ENCODE measurements around the gene HAUS3. TPM values are rescaled to one million over a fixed set of nuclear protein-coding genes. Genes with fewer than 3 reads are reported as not detected.

Gene HAUS3
- total RNA-seq, 1 experiment from 2014 or later: 17.3 TPM

- no peaks in the 10 kb centered on the region for H3K36me3 ChIP-seq (ENCODE audit: control insufficient read depth in 1 of 2, insufficient read depth in 2 of 2, low read length in 2 of 2)
- H3K79me2 ChIP-seq (ENCODE audit: insufficient read depth, low read length): no peaks in the 10 kb centered on the region
- no peak overlapping the region for H3K27ac ChIP-seq (ENCODE audit: low read depth, low read length)
- DNase-seq (ENCODE audit: low read depth, low spot score) (peak; percentile 52), ATAC-seq (peak; percentile 99)
- H3K9ac ChIP-seq (ENCODE audit: low read length): no peak overlapping the region
- H3K27me3 ChIP-seq (ENCODE audit: insufficient read depth, low read length): no peaks in the 10 kb centered on the region
- POLR2A ChIA-PET: no interaction called here
- RAD21 ChIA-PET (ENCODE audit: low non-redundant PET in 1 of 2, low total read pairs in 2 of 2, uncharacterized antibody in 2 of 2, unreplicated experiment in 2 of 2): no interaction called here
- H3K9me3 ChIP-seq (ENCODE audit: control insufficient read depth in 1 of 2, insufficient read depth in 1 of 2, low read depth in 1 of 2, low read length in 2 of 2): no peaks in the 10 kb centered on the region
- BruUV-seq (replicated peaks): no TSS peak
- CTCF ChIA-PET: no interaction called here
- H2AFZ ChIP-seq (ENCODE audit: low read depth, low read length, poor library complexity, severe bottlenecking): no peak overlapping the region
- H3K9me2 ChIP-seq (ENCODE audit: insufficient read depth): no peaks in the 10 kb centered on the region
- intact Hi-C loops (cut with micrococcal nuclease): loop anchor here (1.0 to 2.0 kb wide), 3 partner anchors 177 to 439 kb away; no protein-coding TSS in a partner anchor
- TF ChIP-seq CTCF (IDR thresholded peaks at IDR 0.05 in 2 of 3, conservative IDR thresholded peaks at IDR 0.05 in 1 of 3; ENCODE audit: borderline replicate concordance in 1 of 3, insufficient read depth in 1 of 3, low read depth in 2 of 3, low read length in 2 of 3): peak; percentile 73 to 89 (median 83)
- peak; percentile 95 for TF ChIP-seq RAD21 (IDR thresholded peaks at IDR 0.05; ENCODE audit: low read depth)
- no peak for TF ChIP-seq JUND (IDR thresholded peaks at IDR 0.05)
- no peak overlapping the region for H3K4me3 ChIP-seq (replicated peaks in 1 of 2; ENCODE audit: low read depth in 1 of 2, low read length in 2 of 2)
- no peaks in the 10 kb centered on the region for H4K20me1 ChIP-seq (ENCODE audit: insufficient read depth)
- no peaks in the 10 kb centered on the region for H3K4me1 ChIP-seq (ENCODE audit: control insufficient read depth in 1 of 2, insufficient read depth in 2 of 2, low read length in 2 of 2)
- no peak overlapping the region for H3K4me2 ChIP-seq (ENCODE audit: low read length)
These were observed 55.6 kb downstream of the HAUS3 start for GRCh38 chr4:2186133-2186864.

GRCh38 chr4:2183394-2183793, 58.5 kb downstream of the HAUS3 start:
- TF ChIP-seq EZH2phosphoT487 (IDR thresholded peaks at IDR 0.05; ENCODE audit: borderline replicate concordance) (no peak), SP1 (IDR thresholded peaks at IDR 0.05; ENCODE audit: low read depth) (no peak), POLR2AphosphoS5 (IDR thresholded peaks at IDR 0.05; ENCODE audit: low read depth, low read length) (no peak), SRF (IDR thresholded peaks at IDR 0.05; ENCODE audit: low read depth) (no peak), EGR1 (IDR thresholded peaks at IDR 0.05; ENCODE audit: low read depth) (no peak), MAX (IDR thresholded peaks at IDR 0.05) (no peak), ZBTB33 (IDR thresholded peaks at IDR 0.05; ENCODE audit: extremely low read depth, insufficient replicate concordance, low read length) (no peak), ZNF274 (IDR thresholded peaks at IDR 0.05; ENCODE audit: low read depth, low read length) (no peak), SIN3A (IDR thresholded peaks at IDR 0.05; ENCODE audit: low read depth) (no peak), ATF3 (IDR thresholded peaks at IDR 0.05) (no peak), CBX3 (IDR thresholded peaks at IDR 0.05; ENCODE audit: low read depth) (no peak), FOSL1 (IDR thresholded peaks at IDR 0.05; ENCODE audit: low read depth) (no peak)
- intact Hi-C loops (cut with micrococcal nuclease): loop anchor here (5.0 kb wide), 1 partner anchor 371 kb away; no protein-coding TSS in a partner anchor
- Histone ChIP-seq H3K36me3 (ENCODE audit: control insufficient read depth in 1 of 2, insufficient read depth in 2 of 2, low read length in 2 of 2) (no peaks in the 10 kb centered on the region), H3K9me3 (ENCODE audit: control insufficient read depth in 1 of 2, insufficient read depth in 1 of 2, low read depth in 1 of 2, low read length in 2 of 2) (no peaks in the 10 kb centered on the region), H3K4me2 (ENCODE audit: low read length) (no peak overlapping the region), H3K27ac (ENCODE audit: low read depth, low read length) (no peak overlapping the region), H3K79me2 (ENCODE audit: insufficient read depth, low read length) (no peaks in the 10 kb centered on the region), H3K27me3 (ENCODE audit: insufficient read depth, low read length) (no peaks in the 10 kb centered on the region), H3K9ac (ENCODE audit: low read length) (no peak overlapping the region), H4K20me1 (ENCODE audit: insufficient read depth) (no peaks in the 10 kb centered on the region), H2AFZ (ENCODE audit: low read depth, low read length, poor library complexity, severe bottlenecking) (no peak overlapping the region), H3K4me1 (ENCODE audit: control insufficient read depth in 1 of 2, insufficient read depth in 2 of 2, low read length in 2 of 2) (no peaks in the 10 kb centered on the region), H3K9me2 (ENCODE audit: insufficient read depth) (no peaks in the 10 kb centered on the region), H3K4me3 (replicated peaks in 1 of 2; ENCODE audit: low read depth in 1 of 2, low read length in 2 of 2) (no peak overlapping the region)
- POLR2A ChIA-PET: no interaction called here
- DNase-seq (ENCODE audit: low read depth, low spot score) (no peak), ATAC-seq (no peak)
- CTCF ChIA-PET: interaction anchor here (1.1 kb wide), 1 partner anchor 20 kb away, joined by 3 read pairs; no protein-coding TSS in a partner anchor
- no TSS peak for BruUV-seq (replicated peaks)
- RAD21 ChIA-PET (ENCODE audit: low non-redundant PET in 1 of 2, low total read pairs in 2 of 2, uncharacterized antibody in 2 of 2, unreplicated experiment in 2 of 2): no interaction called here
